Vagina (tissue), 2 donors: ENCODE results near the gene POLR1D.

Source experiments
- POLR2A ChIP-seq, 2 donors: fragments of 450-650 bp; IDR thresholded peaks; one replicate each; pipeline ENCODE4 v1.6.1; 2017; ENCODE audit warnings: antibody characterized with exemption in 2 of 2, mild to moderate bottlenecking in 2 of 2, moderate library complexity in 2 of 2
- POLR2AphosphoS5 ChIP-seq, 2 donors: sonication (generic); formaldehyde crosslinking; IDR thresholded peaks; one replicate each; pipeline ENCODE4 v1.9.0; 2017; ENCODE audit warnings: antibody characterized with exemption in 2 of 2, mild to moderate bottlenecking in 2 of 2, low read depth in 1 of 2; ENCODE audit not compliant: insufficient read depth in 1 of 2
- TF ChIP-seq, protein P1 (sequence below), 3 experiments: fragments of 450-650 bp in 2 of 3; fragments of 200-600 bp in 1 of 3; sonication (generic) in 1 of 3; IDR thresholded peaks; one replicate each; pipeline ENCODE4 v1.5.1; 2017 to 2019; ENCODE audit warnings: antibody characterized with exemption in 3 of 3, mild to moderate bottlenecking in 2 of 3, moderate library complexity in 2 of 3

DNA sequence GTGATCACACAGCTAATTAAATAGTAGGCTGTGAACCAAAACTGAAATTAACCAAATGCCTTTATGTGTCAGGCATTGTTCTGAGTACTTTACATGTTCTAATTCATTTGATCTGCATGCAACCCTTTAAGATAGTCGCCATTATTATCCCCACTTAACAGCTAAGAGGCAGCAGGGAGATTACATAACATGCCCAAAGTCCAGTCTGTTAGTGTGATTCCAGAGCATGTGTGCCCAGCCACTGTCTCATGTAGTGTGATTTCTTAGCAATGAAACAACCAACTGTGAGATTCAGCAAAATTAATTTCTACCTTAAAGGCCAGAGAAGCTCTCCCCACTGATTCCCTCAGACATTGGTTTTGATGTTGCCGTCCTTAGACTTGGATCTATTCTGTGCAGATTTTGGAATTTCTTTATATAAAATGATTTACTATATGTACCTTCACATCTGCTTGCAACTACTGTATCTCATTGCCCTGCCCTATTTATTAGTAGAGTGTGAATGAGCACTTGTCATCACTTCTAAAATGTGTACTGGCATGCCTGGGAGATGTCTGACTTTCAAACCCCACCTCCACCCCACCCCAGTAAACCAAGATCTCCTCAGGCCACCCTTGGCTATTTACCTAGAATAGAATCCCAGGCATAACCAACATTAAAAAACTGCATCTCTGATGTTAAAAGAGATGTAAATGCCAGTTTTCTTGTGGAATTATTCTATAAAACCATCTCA lies 41.2 kb downstream of the POLR1D start:
- TF ChIP-seq POLR2A (IDR thresholded peaks at IDR 0.05) (no peak), POLR2AphosphoS5 (IDR thresholded peaks at IDR 0.05; ENCODE audit: insufficient read depth in 1 of 2, low read depth in 1 of 2) (no peak)
- TF ChIP-seq, protein P1, sequence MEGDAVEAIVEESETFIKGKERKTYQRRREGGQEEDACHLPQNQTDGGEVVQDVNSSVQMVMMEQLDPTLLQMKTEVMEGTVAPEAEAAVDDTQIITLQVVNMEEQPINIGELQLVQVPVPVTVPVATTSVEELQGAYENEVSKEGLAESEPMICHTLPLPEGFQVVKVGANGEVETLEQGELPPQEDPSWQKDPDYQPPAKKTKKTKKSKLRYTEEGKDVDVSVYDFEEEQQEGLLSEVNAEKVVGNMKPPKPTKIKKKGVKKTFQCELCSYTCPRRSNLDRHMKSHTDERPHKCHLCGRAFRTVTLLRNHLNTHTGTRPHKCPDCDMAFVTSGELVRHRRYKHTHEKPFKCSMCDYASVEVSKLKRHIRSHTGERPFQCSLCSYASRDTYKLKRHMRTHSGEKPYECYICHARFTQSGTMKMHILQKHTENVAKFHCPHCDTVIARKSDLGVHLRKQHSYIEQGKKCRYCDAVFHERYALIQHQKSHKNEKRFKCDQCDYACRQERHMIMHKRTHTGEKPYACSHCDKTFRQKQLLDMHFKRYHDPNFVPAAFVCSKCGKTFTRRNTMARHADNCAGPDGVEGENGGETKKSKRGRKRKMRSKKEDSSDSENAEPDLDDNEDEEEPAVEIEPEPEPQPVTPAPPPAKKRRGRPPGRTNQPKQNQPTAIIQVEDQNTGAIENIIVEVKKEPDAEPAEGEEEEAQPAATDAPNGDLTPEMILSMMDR (IDR thresholded peaks at IDR 0.05) = no peak
